ENCODE results near the gene BEGAIN.

- TF ChIP-seq EZH2 (IDR thresholded peaks at IDR 0.05; ENCODE audit: insufficient read depth, poor library complexity, severe bottlenecking) (no peak), EZH2phosphoT487 (IDR thresholded peaks at IDR 0.05; ENCODE audit: insufficient read depth, low read depth) (no peak)
Observed at GRCh38 chr14:100620255-100621100, 33.3 kb upstream of the BEGAIN start.

Data from GM23248 (cell line).